Measurements from ENCODE around the gene UQCRQ.

UQCRQ gene

GRCh38 chr5:132866342-132867045, at the start of gene UQCRQ, which contains the start of gene GDF9:
Gene UQCRQ (plus strand): TSS chr5:132866642. CDS start chr5:132866882, 240 bp downstream.
Gene GDF9 (minus strand): TSS chr5:132866469. CDS start chr5:132864533, 1,936 bp downstream.
- H3K36me3 Mint-ChIP-seq, result peaks cover 24% of the 10 kb centered on the region
- CTCF ChIA-PET, result interaction anchor here (0.7 to 1.1 kb wide), 3 partner anchors 12 to 36 kb away, joined by 3 to 4 read pairs (median 4); partner anchors contain the start of gene SHROOM1
- H3K4me1 Mint-ChIP-seq, result peaks cover 24% of the 10 kb centered on the region
- peaks cover 24% of the 10 kb centered on the region for H3K27me3 Mint-ChIP-seq
- H3K4me3 Mint-ChIP-seq, result peak within 1 kb of the TSS; percentile 93
- H3K9me3 Mint-ChIP-seq, result no peaks in the 10 kb centered on the region
- peak; percentile 96 for DNase-seq
- H3K27ac Mint-ChIP-seq, result peak within 1 kb of the TSS; percentile 98

DNA sequence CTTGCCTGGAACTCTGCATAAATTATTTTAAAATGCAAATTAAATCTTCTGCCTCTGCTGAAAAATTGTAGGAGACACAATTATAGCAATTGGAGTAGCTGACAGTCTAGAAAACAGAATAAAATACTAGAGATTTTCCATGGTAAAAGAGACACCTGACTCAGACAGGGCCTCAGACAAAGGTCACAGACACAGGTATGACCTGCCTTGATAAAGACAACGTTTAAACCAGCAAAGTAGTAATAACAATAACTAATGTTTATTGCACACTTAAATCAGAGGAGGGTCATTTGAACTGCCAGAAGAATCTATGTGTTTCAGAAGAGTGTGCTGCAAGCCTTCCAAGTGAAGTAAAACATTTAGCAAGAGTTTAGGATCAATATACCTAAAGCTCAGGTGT, 49.4 kb upstream of the UQCRQ start:
- no peaks in the 10 kb centered on the region for H3K36me3 Mint-ChIP-seq
- no peaks in the 10 kb centered on the region for H3K9me3 Mint-ChIP-seq
- CTCF ChIA-PET, result interaction anchor here (1.0 to 6.2 kb wide), 6 partner anchors 9 to 579 kb away, joined by 3 to 47 read pairs (median 6); partner anchors contain the start of gene CCNI2
- no peak overlapping the region for H3K4me3 Mint-ChIP-seq
- peaks cover 71% of the 10 kb centered on the region for H3K27me3 Mint-ChIP-seq
- H3K27ac Mint-ChIP-seq, result no peak overlapping the region
- no peak for DNase-seq
- H3K4me1 Mint-ChIP-seq, result peaks cover 21% of the 10 kb centered on the region

GRCh38 chr5:132819468-132819867, 47.0 kb upstream of the UQCRQ start:
- DNase-seq, result peak; percentile 27
- no peaks in the 10 kb centered on the region for H3K36me3 Mint-ChIP-seq
- peaks cover 18% of the 10 kb centered on the region for H3K4me1 Mint-ChIP-seq
- no peaks in the 10 kb centered on the region for H3K9me3 Mint-ChIP-seq
- H3K27ac Mint-ChIP-seq, result no peak overlapping the region
- peak overlapping the region; percentile 47 for H3K4me3 Mint-ChIP-seq
- H3K27me3 Mint-ChIP-seq, result peaks cover 75% of the 10 kb centered on the region
- CTCF ChIA-PET, result interaction anchor here (0.7 to 6.2 kb wide), 34 partner anchors 9 to 452 kb away, joined by 3 to 47 read pairs (median 4); partner anchors contain the start of genes CCNI2 and KIF3A

- Mint-ChIP-seq H3K9me3 (no peaks in the 10 kb centered on the region), H3K4me1 (peaks cover 17% of the 10 kb centered on the region), H3K36me3 (no peaks in the 10 kb centered on the region), H3K4me3 (peak overlapping the region; percentile 40), H3K27ac (no peak overlapping the region), H3K27me3 (peaks cover 75% of the 10 kb centered on the region)
- CTCF ChIA-PET, result interaction anchor here (0.6 to 6.2 kb wide), 40 partner anchors 8 to 452 kb away, joined by 3 to 47 read pairs (median 4); partner anchors contain the start of genes CCNI2 and KIF3A
- peak; percentile 93 for DNase-seq
Measured at GRCh38 chr5:132820162-132820754, 46.2 kb upstream of the UQCRQ start.

DNA sequence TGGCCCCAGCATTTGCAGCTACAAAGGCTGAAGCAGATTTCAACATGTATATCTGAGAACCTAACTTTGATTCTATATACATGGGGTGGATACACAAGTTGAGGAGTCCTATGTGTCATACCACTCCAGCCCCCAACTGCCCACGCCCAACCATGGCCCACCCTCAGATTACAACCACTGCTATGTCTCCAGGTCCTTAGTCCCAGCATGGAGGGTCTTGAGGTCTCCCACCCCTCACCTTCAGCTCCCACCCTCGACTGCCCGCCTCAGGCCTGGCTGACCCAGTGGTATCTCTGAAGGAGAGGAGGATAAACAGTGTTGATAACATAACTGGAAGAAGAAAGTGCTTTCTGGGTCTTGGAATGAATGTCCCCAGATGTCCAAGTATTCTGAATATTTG, 45.1 kb upstream of the UQCRQ start:
- DNase-seq, result no peak
- CTCF ChIA-PET, result interaction anchor here (0.7 to 6.2 kb wide), 14 partner anchors 7 to 437 kb away, joined by 3 to 47 read pairs (median 7); no protein-coding TSS in a partner anchor
- H3K36me3 Mint-ChIP-seq, result no peaks in the 10 kb centered on the region
- peaks cover 80% of the 10 kb centered on the region for H3K27me3 Mint-ChIP-seq
- no peak overlapping the region for H3K4me3 Mint-ChIP-seq
- H3K27ac Mint-ChIP-seq, result no peak overlapping the region
- peaks cover 17% of the 10 kb centered on the region for H3K4me1 Mint-ChIP-seq
- no peaks in the 10 kb centered on the region for H3K9me3 Mint-ChIP-seq

GRCh38 chr5:132821791-132822190, 44.7 kb upstream of the UQCRQ start:
- peak overlapping the region; percentile 15 for H3K27ac Mint-ChIP-seq
- DNase-seq, result no peak
- peaks cover 85% of the 10 kb centered on the region for H3K27me3 Mint-ChIP-seq
- H3K4me1 Mint-ChIP-seq, result peaks cover 17% of the 10 kb centered on the region
- H3K4me3 Mint-ChIP-seq, result no peak overlapping the region
- CTCF ChIA-PET, result interaction anchor here (0.7 to 6.2 kb wide), 10 partner anchors 8 to 438 kb away, joined by 3 to 47 read pairs (median 6); no protein-coding TSS in a partner anchor
- H3K36me3 Mint-ChIP-seq, result no peaks in the 10 kb centered on the region
- no peaks in the 10 kb centered on the region for H3K9me3 Mint-ChIP-seq

DNA sequence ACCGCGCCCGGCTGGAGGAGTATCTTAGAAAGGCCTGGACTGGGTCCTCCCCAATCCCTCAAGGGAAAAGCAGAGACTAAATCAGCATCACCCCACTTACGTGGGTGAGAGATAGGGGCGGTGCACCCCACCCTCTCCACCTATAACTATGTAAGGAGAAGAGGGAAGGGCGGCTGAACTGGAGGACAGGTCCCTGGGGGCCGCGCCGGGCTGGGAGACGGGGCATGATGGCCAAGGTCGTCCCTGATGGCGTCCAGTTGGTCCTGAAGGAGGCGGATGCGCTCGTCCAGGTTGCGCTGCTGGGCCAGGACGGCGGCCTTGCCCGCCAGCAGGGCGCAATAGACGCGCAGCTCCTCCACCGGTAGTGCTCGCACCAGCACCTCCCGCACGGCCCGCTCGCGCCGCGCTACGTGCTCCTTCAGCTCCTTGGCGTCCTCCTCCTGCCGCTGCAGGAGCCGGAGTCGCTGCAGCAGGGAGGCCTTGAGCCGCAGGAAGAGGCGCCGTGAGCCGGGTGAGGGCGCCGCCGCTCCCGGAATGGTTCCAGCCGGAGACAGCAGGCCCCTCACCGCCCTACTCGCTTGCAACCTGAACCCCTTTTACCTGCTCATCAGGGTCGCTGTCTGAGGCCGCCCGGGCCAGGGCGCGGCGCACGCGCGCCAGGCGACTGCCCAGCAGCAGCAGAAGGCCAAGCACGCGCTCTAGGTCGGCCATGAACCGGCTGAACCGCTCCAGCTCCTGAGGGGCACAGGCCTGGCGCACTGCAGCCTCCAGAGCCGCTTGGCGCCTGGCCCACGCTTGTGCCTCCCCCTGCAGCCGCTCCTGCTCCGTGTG, 43.6 kb upstream of the UQCRQ start:
- peaks cover 17% of the 10 kb centered on the region for H3K4me1 Mint-ChIP-seq
- no peak overlapping the region for H3K27ac Mint-ChIP-seq
- H3K9me3 Mint-ChIP-seq, result no peaks in the 10 kb centered on the region
- no peaks in the 10 kb centered on the region for H3K36me3 Mint-ChIP-seq
- no peak overlapping the region for H3K4me3 Mint-ChIP-seq
- CTCF ChIA-PET, result interaction anchor here (1.2 to 6.2 kb wide), 5 partner anchors 32 to 436 kb away, joined by 3 to 37 read pairs (median 5); partner anchors contain the start of gene CCNI2
- DNase-seq, result peak; percentile 32
- H3K27me3 Mint-ChIP-seq, result peaks cover 94% of the 10 kb centered on the region

DNA sequence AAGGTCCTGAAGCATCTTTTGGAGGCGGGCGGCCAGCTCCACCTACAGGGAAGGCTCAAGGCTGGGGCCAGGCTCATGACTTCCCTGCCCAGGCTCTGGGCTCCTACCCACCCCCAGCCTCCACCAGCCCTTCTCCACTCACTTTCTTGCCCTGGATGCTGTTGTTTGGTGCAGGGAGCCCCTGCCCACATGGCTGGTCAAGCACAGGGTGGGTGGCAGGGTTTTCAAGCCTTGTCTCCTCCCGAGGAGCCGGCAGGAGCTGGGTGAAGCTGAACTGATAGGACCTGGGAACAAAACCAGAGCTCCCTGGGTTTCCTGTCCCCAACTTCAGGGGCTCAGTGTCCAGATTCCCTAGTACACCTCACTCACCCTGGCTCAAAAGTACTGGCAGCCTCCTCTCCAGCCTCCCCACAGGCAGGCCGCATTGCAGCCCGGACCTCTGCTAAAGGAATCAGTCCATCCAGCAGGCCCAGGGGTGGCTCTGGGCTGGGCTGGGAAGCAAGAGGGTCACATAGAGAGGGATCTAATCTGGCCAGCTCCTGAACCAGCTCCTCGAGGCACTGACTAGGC, 42.9 kb upstream of the UQCRQ start:
- Mint-ChIP-seq H3K4me1 (peaks cover 17% of the 10 kb centered on the region), H3K36me3 (no peaks in the 10 kb centered on the region), H3K27ac (no peak overlapping the region), H3K27me3 (peaks cover 94% of the 10 kb centered on the region), H3K4me3 (no peak overlapping the region), H3K9me3 (no peaks in the 10 kb centered on the region)
- DNase-seq, result no peak
- CTCF ChIA-PET, result interaction anchor here (1.2 to 2.0 kb wide), 3 partner anchors 76 to 437 kb away, joined by 5 to 8 read pairs (median 5); partner anchors contain the start of gene CCNI2

GRCh38 chr5:132824426-132824825, 42.0 kb upstream of the UQCRQ start:
- CTCF ChIA-PET, result interaction anchor here (0.7 to 1.1 kb wide), 2 partner anchors 10 to 298 kb away, joined by 3 to 4 read pairs; no protein-coding TSS in a partner anchor
- no peaks in the 10 kb centered on the region for H3K9me3 Mint-ChIP-seq
- no peaks in the 10 kb centered on the region for H3K36me3 Mint-ChIP-seq
- H3K4me3 Mint-ChIP-seq, result peak overlapping the region; percentile 26
- peaks cover 94% of the 10 kb centered on the region for H3K27me3 Mint-ChIP-seq
- peak overlapping the region; percentile 19 for H3K27ac Mint-ChIP-seq
- no peak for DNase-seq
- H3K4me1 Mint-ChIP-seq, result peaks cover 18% of the 10 kb centered on the region

DNA sequence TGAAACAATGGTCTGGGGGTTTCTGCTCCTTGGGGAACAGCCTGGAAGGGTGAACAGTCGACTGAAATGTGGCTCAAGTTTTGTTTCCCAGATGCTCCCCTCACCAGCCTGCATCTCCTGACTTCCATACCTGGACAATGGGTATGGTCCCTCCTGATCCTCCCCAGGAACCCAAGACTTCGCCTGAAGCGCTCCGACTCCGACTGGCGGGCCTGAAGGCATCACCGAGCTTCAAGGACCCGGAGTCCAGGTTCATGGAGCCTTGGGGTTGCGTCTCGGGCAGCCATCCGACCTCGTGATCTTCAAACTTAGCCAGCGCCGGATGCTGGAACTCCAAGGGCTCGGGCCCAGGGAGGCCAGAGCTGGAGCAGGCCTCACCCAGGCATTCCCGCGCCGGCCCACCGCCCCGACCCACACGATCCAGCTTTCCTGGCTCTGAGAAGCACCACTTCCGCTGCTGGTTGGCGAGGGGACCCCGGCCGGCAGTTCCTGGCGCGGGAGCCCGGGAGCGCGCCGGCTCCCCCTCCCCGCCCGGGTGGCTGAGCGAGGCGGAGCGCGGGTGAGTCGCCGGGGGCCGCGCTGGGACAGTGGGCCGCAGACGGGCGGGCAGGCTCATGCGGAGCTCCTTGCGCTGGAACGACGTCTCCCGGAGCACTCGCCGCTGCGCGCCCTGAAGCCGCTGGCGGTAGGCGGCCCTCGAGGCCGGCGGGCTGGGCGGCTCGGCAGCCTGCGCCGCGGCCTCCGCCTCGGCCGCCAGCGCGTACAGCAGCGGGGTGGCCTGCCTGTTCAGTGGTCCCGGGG, 41.2 kb upstream of the UQCRQ start:
- DNase-seq, result peak; percentile 32
- peaks cover 16% of the 10 kb centered on the region for H3K4me1 Mint-ChIP-seq
- CTCF ChIA-PET, result interaction anchor here (0.7 to 1.8 kb wide), 4 partner anchors 8 to 299 kb away, joined by 3 to 6 read pairs (median 4); no protein-coding TSS in a partner anchor

GRCh38 chr5:132825834-132826391, 40.5 kb upstream of the UQCRQ start:
- Mint-ChIP-seq H3K4me1 (peaks cover 14% of the 10 kb centered on the region), H3K27ac (no peak overlapping the region), H3K36me3 (no peaks in the 10 kb centered on the region), H3K27me3 (peaks cover 95% of the 10 kb centered on the region), H3K9me3 (no peaks in the 10 kb centered on the region), H3K4me3 (peak overlapping the region; percentile 33)
- CTCF ChIA-PET, result interaction anchor here (0.8 to 1.8 kb wide), 4 partner anchors 9 to 299 kb away, joined by 3 to 6 read pairs (median 4); no protein-coding TSS in a partner anchor
- peak; percentile 53 for DNase-seq

More for the DNA sequence above, 41.2 kb upstream of the UQCRQ start:
- Mint-ChIP-seq H3K4me3 (peak overlapping the region; percentile 26), H3K27ac (no peak overlapping the region), H3K36me3 (no peaks in the 10 kb centered on the region), H3K9me3 (no peaks in the 10 kb centered on the region), H3K27me3 (peaks cover 94% of the 10 kb centered on the region)

GRCh38 chr5:132826424-132827082, 39.9 kb upstream of the UQCRQ start:
- peaks cover 18% of the 10 kb centered on the region for H3K4me1 Mint-ChIP-seq
- H3K36me3 Mint-ChIP-seq, result no peaks in the 10 kb centered on the region
- CTCF ChIA-PET, result interaction anchor here (0.8 to 1.8 kb wide), 3 partner anchors 10 to 57 kb away, joined by 3 to 6 read pairs (median 3); no protein-coding TSS in a partner anchor
- peak overlapping the region; percentile 33 for H3K4me3 Mint-ChIP-seq
- peaks cover 98% of the 10 kb centered on the region for H3K27me3 Mint-ChIP-seq
- H3K9me3 Mint-ChIP-seq, result no peaks in the 10 kb centered on the region
- no peak for DNase-seq
- H3K27ac Mint-ChIP-seq, result no peak overlapping the region
